ENCODE data around the gene MAPRE3. TPM values are rescaled to one million over a fixed set of nuclear protein-coding genes. Genes with fewer than 3 reads are reported as not detected.

Gene MAPRE3
- total and polyA plus RNA-seq, 2 donors (not counting 3 experiments of a cell fraction or from before 2014, with no cell fraction given), result 4.4 to 6.1 TPM

DNA sequence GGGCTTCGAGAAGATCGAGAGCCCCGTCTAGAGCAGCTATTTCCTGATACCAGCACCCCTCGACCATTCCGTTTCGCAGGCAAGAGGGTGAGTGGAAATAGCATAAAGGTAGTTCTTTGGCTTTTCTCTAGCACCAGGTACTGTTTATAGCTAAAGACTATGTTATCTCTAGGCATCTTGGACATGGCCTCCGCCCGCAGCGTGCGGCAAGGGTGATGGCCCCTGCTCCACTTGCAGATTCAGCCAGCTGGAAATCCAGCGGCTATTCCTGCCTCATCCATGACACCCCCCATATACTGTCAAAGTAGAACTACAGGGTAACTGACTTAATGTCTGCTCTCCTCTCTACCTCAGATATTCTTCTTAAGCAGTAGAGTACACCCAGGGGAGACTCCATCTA lies 84.3 kb downstream of the MAPRE3 start:
- Histone ChIP-seq H3K9me1 (replicated peaks; ENCODE audit: control insufficient read depth, extremely low read depth, insufficient read depth, low read length) (no peaks in the 10 kb centered on the region), H3K4me3 (replicated peaks in 1 of 3; ENCODE audit: insufficient read depth in 1 of 3, low read depth in 1 of 3, low read length in 3 of 3) (no peak overlapping the region), H4K20me1 (replicated peaks; ENCODE audit: control insufficient read depth, extremely low read depth, insufficient read depth, low read length) (no peaks in the 10 kb centered on the region), H2AFZ (ENCODE audit: low read depth, low read length) (no peak overlapping the region), H3K4me2 (ENCODE audit: insufficient read depth, low read length) (no peak overlapping the region), H3K27me3 (ENCODE audit: control insufficient read depth in 2 of 2, insufficient read depth in 2 of 2, low read length in 2 of 2) (no peaks in the 10 kb centered on the region), H3K9ac (replicated peaks; ENCODE audit: extremely low read depth, insufficient read depth, low read length) (no peak overlapping the region), H3K79me2 (ENCODE audit: control insufficient read depth, insufficient read depth, low read length) (no peaks in the 10 kb centered on the region), H3K27ac (ENCODE audit: insufficient read depth, low read depth, low read length) (no peak overlapping the region), H3K4me1 (ENCODE audit: control insufficient read depth, extremely low read depth, insufficient read depth, low read length) (peaks cover 6% of the 10 kb centered on the region), H3K36me3 (ENCODE audit: control insufficient read depth in 2 of 2, extremely low read depth in 1 of 2, insufficient read depth in 2 of 2, low read length in 2 of 2) (peaks cover 3 to 30% of the 10 kb centered on the region in 2 experiments), H3K9me3 (replicated peaks; ENCODE audit: control insufficient read depth, insufficient read depth, low read length) (no peaks in the 10 kb centered on the region)
- dilution Hi-C loops (cut with MboI; ENCODE audit: extremely low pct_ligation_motif_present, low sequenced_read_pairs) (no loop called here), intact Hi-C loops (cut with micrococcal nuclease) (no loop called here)
- no TSS peak for BruUV-seq (replicated peaks)
- ChIA-PET CTCF (interaction anchor here (1.0 kb wide), 1 partner anchor 93 kb away, joined by 5 read pairs; no protein-coding TSS in a partner anchor), POLR2A (no interaction called here)
- FAIRE-seq (no peak), DNase-seq (ENCODE audit: low read depth, low spot score) (no peak)
- TF ChIP-seq MYC (IDR thresholded peaks at IDR 0.05; ENCODE audit: low read depth, low read length) (no peak), POLR2AphosphoS5 (IDR thresholded peaks at IDR 0.05; ENCODE audit: insufficient read depth, low read depth, low read length) (no peak), POLR2A (IDR thresholded peaks at IDR 0.05; ENCODE audit: low read depth, low read length) (no peak), EZH2 (IDR thresholded peaks at IDR 0.05; ENCODE audit: borderline replicate concordance, low read depth, low read length, severe bottlenecking) (no peak), GATA2 (IDR thresholded peaks at IDR 0.05; ENCODE audit: insufficient read depth, insufficient read length, low read depth, low read length) (no peak), JUN (IDR thresholded peaks at IDR 0.05; ENCODE audit: borderline replicate concordance, insufficient read depth, insufficient read length, low read depth) (no peak), MAX (IDR thresholded peaks at IDR 0.05; ENCODE audit: insufficient read depth, insufficient read length) (no peak), FOS (IDR thresholded peaks at IDR 0.05; ENCODE audit: borderline replicate concordance, insufficient read depth, low read length) (no peak)
- TF ChIP-seq, protein P1, sequence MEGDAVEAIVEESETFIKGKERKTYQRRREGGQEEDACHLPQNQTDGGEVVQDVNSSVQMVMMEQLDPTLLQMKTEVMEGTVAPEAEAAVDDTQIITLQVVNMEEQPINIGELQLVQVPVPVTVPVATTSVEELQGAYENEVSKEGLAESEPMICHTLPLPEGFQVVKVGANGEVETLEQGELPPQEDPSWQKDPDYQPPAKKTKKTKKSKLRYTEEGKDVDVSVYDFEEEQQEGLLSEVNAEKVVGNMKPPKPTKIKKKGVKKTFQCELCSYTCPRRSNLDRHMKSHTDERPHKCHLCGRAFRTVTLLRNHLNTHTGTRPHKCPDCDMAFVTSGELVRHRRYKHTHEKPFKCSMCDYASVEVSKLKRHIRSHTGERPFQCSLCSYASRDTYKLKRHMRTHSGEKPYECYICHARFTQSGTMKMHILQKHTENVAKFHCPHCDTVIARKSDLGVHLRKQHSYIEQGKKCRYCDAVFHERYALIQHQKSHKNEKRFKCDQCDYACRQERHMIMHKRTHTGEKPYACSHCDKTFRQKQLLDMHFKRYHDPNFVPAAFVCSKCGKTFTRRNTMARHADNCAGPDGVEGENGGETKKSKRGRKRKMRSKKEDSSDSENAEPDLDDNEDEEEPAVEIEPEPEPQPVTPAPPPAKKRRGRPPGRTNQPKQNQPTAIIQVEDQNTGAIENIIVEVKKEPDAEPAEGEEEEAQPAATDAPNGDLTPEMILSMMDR (IDR thresholded peaks at IDR 0.05; ENCODE audit: extremely low read depth in 1 of 2, insufficient read depth in 1 of 2, low read depth in 1 of 2, low read length in 2 of 2), result no peak

Measured in endothelial cell of umbilical vein (primary cell).